ENCODE measurements around the gene NSMF. TPM values are rescaled to one million over a fixed set of nuclear protein-coding genes. Genes with fewer than 3 reads are reported as not detected.
A peak's percentile ranks its signal among the peaks of the same experiment; 100 is the strongest.

Gene NSMF
- total RNA-seq, 1 donor from 2014 or later: 20.7 TPM

DNA sequence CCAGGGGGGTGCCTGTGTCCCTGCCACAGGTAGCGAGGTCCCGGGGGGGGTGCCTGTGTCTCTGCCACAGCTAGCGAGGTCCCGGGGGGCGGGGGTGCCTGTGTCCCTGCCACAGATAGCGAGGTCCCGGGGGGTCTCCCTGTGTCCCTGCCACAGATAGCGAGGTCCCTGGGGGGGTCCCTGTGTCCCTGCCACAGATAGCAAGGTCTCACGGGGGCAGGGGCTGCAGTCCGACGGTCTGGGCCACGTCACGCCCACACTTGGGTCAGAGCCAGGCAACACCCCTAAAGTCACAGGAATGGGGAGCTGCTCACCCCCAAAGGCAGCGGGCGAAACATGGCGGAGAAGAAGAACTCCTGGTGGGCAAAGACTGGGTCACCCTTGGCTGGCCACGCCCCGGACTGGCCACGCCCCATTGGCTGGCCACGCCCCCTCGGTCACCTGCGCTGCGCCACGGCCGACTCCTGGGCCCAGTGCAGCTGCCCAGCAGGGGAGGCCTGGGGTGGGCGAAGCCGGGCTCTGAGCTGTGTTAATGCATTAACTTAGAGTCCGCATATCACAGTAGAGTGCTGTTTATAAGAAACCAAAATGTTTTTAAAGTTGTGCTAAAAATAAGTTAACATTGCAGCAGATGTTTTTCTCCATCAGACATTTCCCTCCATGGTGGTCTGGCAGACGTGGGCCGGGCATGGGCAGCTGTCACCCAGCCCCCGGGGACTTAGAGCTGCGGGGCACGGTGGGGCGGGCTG, 29.0 kb downstream of the NSMF start:
- Histone ChIP-seq H3K4me3 (no peak overlapping the region), H3K27me3 (ENCODE audit: low read depth) (no peaks in the 10 kb centered on the region), H3K9me3 (no peaks in the 10 kb centered on the region), H3K4me1 (no peaks in the 10 kb centered on the region), H3K27ac (no peak overlapping the region), H3K36me3 (no peaks in the 10 kb centered on the region)
- intact Hi-C loops (cut with DNase I): no loop called here
- ATAC-seq (no peak), DNase-seq (peak; percentile 41)
- TF ChIP-seq, protein P1, sequence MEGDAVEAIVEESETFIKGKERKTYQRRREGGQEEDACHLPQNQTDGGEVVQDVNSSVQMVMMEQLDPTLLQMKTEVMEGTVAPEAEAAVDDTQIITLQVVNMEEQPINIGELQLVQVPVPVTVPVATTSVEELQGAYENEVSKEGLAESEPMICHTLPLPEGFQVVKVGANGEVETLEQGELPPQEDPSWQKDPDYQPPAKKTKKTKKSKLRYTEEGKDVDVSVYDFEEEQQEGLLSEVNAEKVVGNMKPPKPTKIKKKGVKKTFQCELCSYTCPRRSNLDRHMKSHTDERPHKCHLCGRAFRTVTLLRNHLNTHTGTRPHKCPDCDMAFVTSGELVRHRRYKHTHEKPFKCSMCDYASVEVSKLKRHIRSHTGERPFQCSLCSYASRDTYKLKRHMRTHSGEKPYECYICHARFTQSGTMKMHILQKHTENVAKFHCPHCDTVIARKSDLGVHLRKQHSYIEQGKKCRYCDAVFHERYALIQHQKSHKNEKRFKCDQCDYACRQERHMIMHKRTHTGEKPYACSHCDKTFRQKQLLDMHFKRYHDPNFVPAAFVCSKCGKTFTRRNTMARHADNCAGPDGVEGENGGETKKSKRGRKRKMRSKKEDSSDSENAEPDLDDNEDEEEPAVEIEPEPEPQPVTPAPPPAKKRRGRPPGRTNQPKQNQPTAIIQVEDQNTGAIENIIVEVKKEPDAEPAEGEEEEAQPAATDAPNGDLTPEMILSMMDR (IDR thresholded peaks at IDR 0.05): no peak

DNA sequence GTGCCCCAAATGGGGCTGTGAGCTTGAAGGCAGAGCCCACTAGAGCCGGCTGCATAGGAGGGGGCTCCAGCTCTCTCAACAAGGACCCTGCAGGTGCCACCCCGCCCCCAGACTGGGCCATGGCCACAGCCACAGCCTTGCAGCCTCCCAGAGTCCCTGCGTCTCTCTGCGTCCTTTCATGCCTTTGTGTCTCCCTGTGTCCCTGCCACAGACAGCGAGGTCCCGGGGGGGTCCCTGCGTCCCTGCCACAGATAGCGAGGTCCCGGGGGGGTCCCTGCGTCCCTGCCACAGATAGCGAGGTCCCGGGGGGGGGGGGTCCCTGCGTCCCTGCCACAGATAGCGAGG, 29.6 kb downstream of the NSMF start:
- H3K36me3 ChIP-seq: no peaks in the 10 kb centered on the region
- TF ChIP-seq, protein P1 (IDR thresholded peaks at IDR 0.05): no peak
- H3K27me3 ChIP-seq (ENCODE audit: low read depth): no peaks in the 10 kb centered on the region
- no peak overlapping the region for H3K4me3 ChIP-seq
- ATAC-seq (no peak), DNase-seq (peak; percentile 40)
- H3K9me3 ChIP-seq: no peaks in the 10 kb centered on the region
- H3K4me1 ChIP-seq: peaks cover 3% of the 10 kb centered on the region
- intact Hi-C loops (cut with DNase I): no loop called here
- no peak overlapping the region for H3K27ac ChIP-seq

GRCh38 chr9:137428841-137429545, 30.1 kb downstream of the NSMF start:
- Histone ChIP-seq H3K4me1 (peaks cover 8% of the 10 kb centered on the region), H3K27me3 (ENCODE audit: low read depth) (no peaks in the 10 kb centered on the region), H3K9me3 (no peaks in the 10 kb centered on the region), H3K4me3 (no peak overlapping the region), H3K27ac (no peak overlapping the region), H3K36me3 (no peaks in the 10 kb centered on the region)
- intact Hi-C loops (cut with DNase I): no loop called here
- ATAC-seq (no peak), DNase-seq (peak; percentile 48)
- TF ChIP-seq, protein P1 (IDR thresholded peaks at IDR 0.05): no peak

DNA sequence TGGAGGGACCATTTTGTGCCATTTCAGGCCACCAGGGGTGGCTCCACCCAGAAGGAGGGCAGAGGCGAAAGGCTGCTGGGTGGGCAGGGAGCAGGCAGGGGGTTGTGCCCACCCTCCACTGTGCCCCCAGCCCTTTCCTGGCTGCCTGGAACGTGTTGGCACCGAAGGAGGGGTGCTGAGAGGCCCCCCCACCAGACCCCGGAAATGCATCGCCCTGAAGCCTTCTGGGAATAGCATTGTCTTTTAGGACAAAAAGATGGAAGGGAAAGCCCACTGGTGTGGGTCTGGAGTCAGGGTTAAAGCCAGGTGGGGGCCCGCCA, 30.9 kb downstream of the NSMF start:
- Histone ChIP-seq H3K36me3 (no peaks in the 10 kb centered on the region), H3K4me1 (peaks cover 10% of the 10 kb centered on the region), H3K4me3 (no peak overlapping the region), H3K27ac (no peak overlapping the region), H3K9me3 (no peaks in the 10 kb centered on the region), H3K27me3 (ENCODE audit: low read depth) (no peaks in the 10 kb centered on the region)
- intact Hi-C loops (cut with DNase I): no loop called here
- TF ChIP-seq, protein P1 (IDR thresholded peaks at IDR 0.05): no peak
- ATAC-seq (no peak), DNase-seq (no peak)

DNA sequence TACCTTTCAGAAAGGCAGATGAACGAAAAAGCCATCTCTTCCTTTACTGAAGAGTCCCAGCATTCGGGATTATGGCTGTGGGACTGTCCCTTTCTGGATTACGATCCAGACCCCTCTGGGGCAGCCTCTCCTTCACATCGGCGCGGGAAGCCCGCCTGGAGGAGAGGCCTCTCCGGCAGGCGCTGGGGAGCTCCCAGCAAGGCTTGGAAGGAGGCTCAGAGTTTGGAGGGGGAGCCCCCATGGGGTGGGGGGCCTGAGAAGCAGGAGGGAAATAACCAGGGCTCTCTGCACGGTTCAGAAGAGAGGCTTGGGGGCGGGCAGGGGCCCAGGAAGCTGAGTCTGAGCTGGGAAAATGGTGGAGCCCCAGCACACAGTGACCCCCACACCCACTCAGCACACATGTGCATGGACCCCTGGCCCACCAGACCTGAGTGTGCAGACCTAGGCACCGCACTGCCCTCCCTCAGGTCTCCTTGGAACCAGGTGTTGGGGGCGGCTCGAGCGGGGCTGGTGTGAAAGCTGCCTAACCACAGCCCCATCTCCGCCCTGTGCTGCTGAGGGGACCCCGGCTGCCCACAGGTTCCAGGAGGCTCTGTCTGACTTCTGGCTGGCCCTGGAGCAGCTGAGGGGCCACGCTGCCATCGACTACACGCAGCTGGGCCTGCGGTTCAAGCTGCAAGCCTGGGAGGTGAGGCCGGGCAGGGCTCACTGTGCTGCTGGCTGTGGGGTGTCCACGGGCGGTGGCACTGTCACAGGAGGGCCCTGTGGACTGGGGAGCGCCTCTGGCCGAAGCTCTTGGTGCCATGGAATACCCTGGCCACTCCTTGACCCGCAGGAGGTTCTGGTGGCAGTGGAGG, 31.5 kb downstream of the NSMF start:
- no peak overlapping the region for H3K27ac ChIP-seq
- H3K36me3 ChIP-seq: no peaks in the 10 kb centered on the region
- H3K27me3 ChIP-seq (ENCODE audit: low read depth): no peaks in the 10 kb centered on the region
- ATAC-seq (no peak), DNase-seq (peak; percentile 40)
- TF ChIP-seq, protein P1 (IDR thresholded peaks at IDR 0.05): no peak
- intact Hi-C loops (cut with DNase I): no loop called here
- H3K9me3 ChIP-seq: no peaks in the 10 kb centered on the region
- no peak overlapping the region for H3K4me3 ChIP-seq
- H3K4me1 ChIP-seq: peaks cover 10% of the 10 kb centered on the region
